OCI-LY3 (cell line): ENCODE results near the gene CAMK2D.

Experiments used
- CTCF ChIP-seq: fragments of 200-600, 300-600 bp; sonication (generic); IDR thresholded peaks from 2 replicates; pipeline ENCODE4 v1.5.1; 2014; ENCODE audit warnings: antibody characterized with exemption, low read length, low read depth
- EZH2phosphoT487 ChIP-seq: fragments of 200-600 bp; shearing (Covaris generic); IDR thresholded peaks from 2 replicates; pipeline ENCODE4 v1.6.1; 2018; ENCODE audit warnings: antibody characterized with exemption, mixed run types, low read depth

GRCh38 chr4:113524096-113524495, 237.4 kb downstream of the CAMK2D start:
- no peak for TF ChIP-seq CTCF
- TF ChIP-seq EZH2phosphoT487 = no peak
